CD4-positive, CD25-positive, alpha-beta regulatory T cell (primary cell): ENCODE results near the gene TPCN2. TPM values are rescaled to one million over a fixed set of nuclear protein-coding genes. Genes with fewer than 3 reads are reported as not detected.
"Not testable (repeated sequence)": the region's sequence is repeated elsewhere in the genome, so short reads cannot be mapped to it uniquely, and the experiment has no call there.

ENCODE experiments used
- ATAC-seq, 2 donors: fragments of 150-1000 bp; cut with Tn5 transposase; one replicate each; pipeline ENCODE4 v1.10.0; 2021; ENCODE audit warnings: low read depth in 2 of 2, moderate number of reproducible peaks in 2 of 2, moderate library complexity in 1 of 2
- DNase-seq, 3 donors: peaks; one replicate each; pipeline versions ENCODE4 v3.0.0 to v3.0.0-alpha.2; 2012 to 2022; ENCODE audit warnings: mixed read lengths in 1 of 3
- H3K27ac ChIP-seq: one replicate; pipeline ENCODE4 v1.7.0; 2013; ENCODE audit warnings: mild to moderate bottlenecking, low read length; ENCODE audit not compliant: insufficient read depth, poor library complexity, severe bottlenecking
- H3K27me3 ChIP-seq: one replicate; pipeline ENCODE4 v1.7.0; 2013; ENCODE audit warnings: low read length; ENCODE audit not compliant: control insufficient read depth, insufficient read depth
- H3K36me3 ChIP-seq: one replicate; pipeline ENCODE4 v1.7.0; 2013; ENCODE audit warnings: mild to moderate bottlenecking, low read length, moderate library complexity; ENCODE audit not compliant: control insufficient read depth, insufficient read depth
- H3K4me1 ChIP-seq: 2 replicates; pipeline ENCODE4 v1.7.0; 2013; ENCODE audit warnings: mild to moderate bottlenecking, low read length; ENCODE audit not compliant: insufficient read depth, control insufficient read depth, poor library complexity, severe bottlenecking
- H3K4me3 ChIP-seq: one replicate; pipeline ENCODE4 v1.7.0; 2013; ENCODE audit warnings: low read depth, mild to moderate bottlenecking, low read length, moderate library complexity
- H3K9me3 ChIP-seq, 2 experiments: 1 replicate in 1 of 2; 2 replicates in 1 of 2; pipeline ENCODE4 v1.7.0; 2013; ENCODE audit warnings: low read length in 2 of 2, mild to moderate bottlenecking in 1 of 2, moderate library complexity in 1 of 2; ENCODE audit not compliant: control insufficient read depth in 2 of 2
- H3K27ac Mint-ChIP-seq, 3 donors: one replicate each; pipeline ENCODE4 v1.8.0; 2020 to 2022; ENCODE audit warnings: mild to moderate bottlenecking in 3 of 3, mixed read lengths in 3 of 3, moderate library complexity in 2 of 3
- H3K27me3 Mint-ChIP-seq: one replicate; pipeline ENCODE4 v1.8.0; 2022; ENCODE audit warnings: mild to moderate bottlenecking, mixed read lengths
- H3K36me3 Mint-ChIP-seq: one replicate; pipeline ENCODE4 v1.8.0; 2020; ENCODE audit warnings: mixed read lengths
- H3K4me1 Mint-ChIP-seq, 4 donors: one replicate each; pipeline ENCODE4 v1.8.0; 2020 to 2022; ENCODE audit warnings: mixed read lengths in 4 of 4, mild to moderate bottlenecking in 1 of 4
- H3K4me3 Mint-ChIP-seq, 4 donors: one replicate each; pipeline ENCODE4 v1.8.0; 2020 to 2022; ENCODE audit warnings: mild to moderate bottlenecking in 4 of 4, mixed read lengths in 4 of 4, moderate library complexity in 3 of 4
- H3K9me3 Mint-ChIP-seq, 7 donors: one replicate each; pipeline ENCODE4 v1.8.0; 2020 to 2022; ENCODE audit warnings: mixed read lengths in 7 of 7, mild to moderate bottlenecking in 3 of 7, moderate library complexity in 2 of 7
- polyA plus RNA-seq, 4 donors: library from polyadenylated mRNA; unstranded; fragments of 300-500 nt; fragmentation: Illumina TruSeq; gene quantifications; one replicate each; pipeline ENCODE4 v1.2.3, GENCODE V29; 2021
- total RNA-seq: library from RNA; stranded (reverse); gene quantifications from one replicate; pipeline ENCODE4 v1.2.3, GENCODE V29; 2022

TPCN2 gene
- total and polyA plus RNA-seq, 5 donors from 2014 or later, result 5.9 to 20.5 (median 6.6) TPM

DNA sequence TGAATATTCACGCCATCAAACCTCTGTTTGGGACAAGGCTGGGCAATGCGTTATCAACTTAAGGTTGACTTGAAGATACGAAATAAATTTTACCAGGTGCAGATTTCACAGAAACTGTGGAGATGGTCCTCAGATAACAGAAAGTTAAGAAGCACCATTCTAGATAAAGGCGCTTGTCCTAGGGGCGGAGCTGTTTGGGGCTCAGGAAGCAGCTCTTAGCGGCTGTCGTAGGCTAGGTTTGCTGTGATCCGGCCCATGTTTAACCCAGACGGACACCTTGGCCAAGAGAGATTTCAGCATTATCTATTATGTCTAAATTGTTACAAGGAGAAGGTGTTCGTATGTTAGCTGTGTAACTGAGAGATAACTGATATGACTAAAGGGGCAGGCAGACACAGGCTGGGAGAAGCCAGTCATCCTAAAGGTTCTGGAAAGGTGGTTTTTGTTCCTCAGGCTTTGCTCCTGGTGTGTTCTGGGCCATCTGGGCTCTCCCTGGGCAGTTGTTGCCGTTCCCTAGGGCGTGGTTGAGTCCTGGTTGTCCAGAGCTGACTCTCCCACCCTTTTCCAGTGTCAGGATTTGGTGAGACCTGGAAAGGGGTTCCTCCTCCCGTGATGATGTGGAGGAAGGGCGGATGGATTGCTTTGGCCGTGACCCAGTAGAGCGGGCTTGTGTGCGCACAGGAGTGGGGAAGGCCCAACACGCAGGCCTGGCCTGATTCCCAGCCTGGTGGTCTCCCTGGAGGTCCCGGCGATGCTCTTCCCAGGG is 25.8 kb downstream of the TPCN2 start:
- H3K9me3 Mint-ChIP-seq, result no peaks in the 10 kb centered on the region
- ATAC-seq (no peak), DNase-seq (no peak)
- H3K27ac Mint-ChIP-seq, result peak overlapping the region in 1 of 3 donors; percentile 31
- H3K9me3 ChIP-seq, result no peaks in the 10 kb centered on the region
- peaks cover 4% of the 10 kb centered on the region for H3K4me1 ChIP-seq
- no peaks in the 10 kb centered on the region for H3K27me3 ChIP-seq
- peaks cover 5% of the 10 kb centered on the region for H3K36me3 ChIP-seq
- H3K27ac ChIP-seq, result no peak overlapping the region
- peaks cover 12% of the 10 kb centered on the region for H3K36me3 Mint-ChIP-seq
- no peak overlapping the region for H3K4me3 ChIP-seq
- peaks cover 0 to 13% (median 5%) of the 10 kb centered on the region in 4 donors for H3K4me1 Mint-ChIP-seq
- H3K4me3 Mint-ChIP-seq, result no peak overlapping the region
- no peaks in the 10 kb centered on the region for H3K27me3 Mint-ChIP-seq

DNA sequence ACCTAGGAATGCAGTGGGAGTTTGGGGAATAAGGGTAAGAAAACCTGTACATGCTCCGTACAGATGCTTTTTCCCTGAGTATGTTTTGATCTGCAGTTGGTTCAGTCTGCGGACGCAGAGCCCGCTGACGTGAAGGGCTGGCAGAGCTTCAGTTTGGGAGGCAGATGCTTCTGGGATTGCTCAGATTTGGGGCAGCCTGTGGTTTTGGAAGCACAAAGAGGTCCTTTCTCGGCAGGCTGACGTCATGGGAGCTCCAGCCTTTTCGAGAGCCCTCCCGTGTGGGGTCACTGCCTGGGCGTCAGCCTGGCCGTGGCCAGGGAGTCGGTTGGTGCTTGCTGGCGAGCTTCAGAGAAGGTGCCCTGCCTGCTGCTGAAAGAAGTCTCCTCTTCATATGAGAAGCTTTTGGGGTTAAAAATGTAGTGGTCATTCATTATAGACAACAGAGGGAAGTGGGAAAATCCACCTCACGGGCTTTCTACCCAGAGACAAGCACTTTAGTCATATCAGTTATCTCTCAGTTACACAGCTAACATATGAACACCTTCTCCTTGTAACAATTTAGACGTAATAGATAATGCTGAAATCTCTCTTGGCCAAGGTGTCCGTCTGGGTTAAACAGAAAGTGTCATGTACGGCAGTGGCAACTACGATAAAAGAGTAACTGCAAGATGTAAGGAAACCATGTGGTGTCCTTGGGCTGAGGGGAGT is 26.8 kb downstream of the TPCN2 start:
- Histone ChIP-seq H3K9me3 (no peaks in the 10 kb centered on the region), H3K36me3 (peaks cover 5% of the 10 kb centered on the region)
- no peak overlapping the region for H3K4me3 Mint-ChIP-seq

DNA sequence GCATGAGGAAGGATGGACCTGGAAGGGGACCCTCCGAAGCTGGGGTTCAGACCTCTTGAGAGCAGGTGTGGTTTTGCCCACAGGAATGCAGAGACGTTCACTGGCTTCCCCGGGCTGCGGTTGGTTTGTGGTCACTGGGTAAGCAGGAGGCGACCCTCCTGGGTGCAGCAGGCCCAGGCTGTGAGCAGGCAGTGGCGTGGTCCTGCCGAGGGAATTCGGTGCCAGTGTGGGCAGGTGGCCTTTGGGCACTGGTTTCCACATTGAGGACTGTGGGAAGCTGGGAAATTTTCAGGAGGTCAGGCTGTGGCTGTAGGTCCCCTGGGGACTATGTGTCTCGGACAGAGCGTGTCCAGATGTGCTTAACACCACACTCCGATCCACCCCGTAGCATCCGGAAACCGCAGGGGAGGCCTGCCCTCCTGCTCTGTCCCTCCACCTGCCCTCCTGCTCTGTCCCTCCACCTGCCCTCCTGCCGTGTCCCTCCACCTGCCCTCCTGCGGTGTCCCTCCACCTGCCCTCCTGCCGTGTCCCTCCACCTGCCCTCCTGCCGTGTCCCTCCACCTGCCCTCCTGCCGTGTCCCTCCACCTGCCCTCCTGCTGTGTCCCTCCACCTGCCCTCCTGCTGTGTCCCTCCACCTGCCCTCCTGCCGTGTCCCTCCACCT is 27.5 kb downstream of the TPCN2 start:
- no peak overlapping the region for H3K4me3 ChIP-seq
- Mint-ChIP-seq H3K4me1 (peaks cover 0 to 23% (median 11%) of the 10 kb centered on the region in 4 donors), H3K4me3 (no peak overlapping the region), H3K9me3 (no peaks in the 10 kb centered on the region), H3K36me3 (peaks cover 6% of the 10 kb centered on the region), H3K27ac (peak overlapping the region in 2 of 3 donors; percentile 75 to 76), H3K27me3 (no peaks in the 10 kb centered on the region)
- H3K9me3 ChIP-seq, result no peaks in the 10 kb centered on the region
- peaks cover 5% of the 10 kb centered on the region for H3K36me3 ChIP-seq
- no peaks in the 10 kb centered on the region for H3K27me3 ChIP-seq
- H3K27ac ChIP-seq, result no peak overlapping the region
- ATAC-seq, result no peak
- no peak for DNase-seq
- H3K4me1 ChIP-seq, result peaks cover 21% of the 10 kb centered on the region

More for the DNA sequence above, 26.8 kb downstream of the TPCN2 start:
- DNase-seq, result no peak
- Histone ChIP-seq H3K27me3 (no peaks in the 10 kb centered on the region), H3K4me3 (no peak overlapping the region), H3K4me1 (peaks cover 14% of the 10 kb centered on the region), H3K27ac (no peak overlapping the region)
- Mint-ChIP-seq H3K27ac (peak overlapping the region in 2 of 3 donors; percentile 75 to 76), H3K36me3 (peaks cover 8% of the 10 kb centered on the region), H3K4me1 (peaks cover 0 to 20% (median 9%) of the 10 kb centered on the region in 4 donors), H3K27me3 (no peaks in the 10 kb centered on the region), H3K9me3 (no peaks in the 10 kb centered on the region)
- ATAC-seq, result no peak

DNA sequence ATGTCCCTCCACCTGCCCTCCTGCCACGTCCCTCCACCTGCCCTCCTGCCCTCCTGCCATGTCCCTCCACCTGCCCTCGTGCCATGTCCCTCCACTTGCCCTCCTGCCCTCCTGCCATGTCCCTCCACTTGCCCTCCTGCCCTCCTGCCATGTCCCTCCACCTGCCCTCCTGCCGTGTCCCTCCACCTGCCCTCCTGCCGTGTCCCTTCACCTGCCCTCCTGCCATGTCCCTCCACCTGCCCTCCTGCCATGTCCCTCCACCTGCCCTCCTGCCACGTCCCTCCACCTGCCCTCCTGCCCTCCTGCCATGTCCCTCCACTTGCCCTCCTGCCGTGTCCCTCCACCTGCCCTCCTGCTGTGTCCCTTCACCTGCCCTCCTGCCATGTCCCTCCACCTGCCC is 28.2 kb downstream of the TPCN2 start:
- not testable (repeated sequence) for ATAC-seq

GRCh38 chr11:69078508-69078907 is 29.8 kb downstream of the TPCN2 start:
- Mint-ChIP-seq H3K4me1 (peaks cover 0 to 30% (median 13%) of the 10 kb centered on the region in 4 donors), H3K27ac (no peak overlapping the region), H3K27me3 (no peaks in the 10 kb centered on the region), H3K9me3 (no peaks in the 10 kb centered on the region), H3K4me3 (no peak overlapping the region), H3K36me3 (peaks cover 11% of the 10 kb centered on the region)
- Histone ChIP-seq H3K36me3 (peaks cover 5% of the 10 kb centered on the region), H3K4me3 (no peak overlapping the region), H3K4me1 (peaks cover 22% of the 10 kb centered on the region), H3K27me3 (no peaks in the 10 kb centered on the region), H3K9me3 (no peaks in the 10 kb centered on the region), H3K27ac (no peak overlapping the region)
- ATAC-seq (no peak), DNase-seq (no peak)

More for the DNA sequence above, 28.2 kb downstream of the TPCN2 start:
- H3K36me3 Mint-ChIP-seq, H3K27me3 Mint-ChIP-seq, H3K36me3 ChIP-seq, H3K9me3 Mint-ChIP-seq, H3K4me3 ChIP-seq, H3K4me3 Mint-ChIP-seq, DNase-seq, H3K27ac Mint-ChIP-seq, H3K27me3 ChIP-seq, H3K9me3 ChIP-seq, H3K27ac ChIP-seq: not testable (repeated sequence)
- peaks cover 0 to 27% (median 11%) of the 10 kb centered on the region in 4 donors for H3K4me1 Mint-ChIP-seq
- peaks cover 22% of the 10 kb centered on the region for H3K4me1 ChIP-seq

GRCh38 chr11:69078930-69079605 is 30.3 kb downstream of the TPCN2 start:
- Histone ChIP-seq H3K27me3 (no peaks in the 10 kb centered on the region), H3K4me1 (peaks cover 22% of the 10 kb centered on the region), H3K36me3 (peaks cover 9% of the 10 kb centered on the region), H3K27ac (no peak overlapping the region), H3K9me3 (no peaks in the 10 kb centered on the region), H3K4me3 (no peak overlapping the region)
- ATAC-seq (no peak), DNase-seq (no peak)
- peaks cover 12% of the 10 kb centered on the region for H3K36me3 Mint-ChIP-seq
- H3K4me3 Mint-ChIP-seq, result no peak overlapping the region
- H3K4me1 Mint-ChIP-seq, result peaks cover 0 to 27% (median 13%) of the 10 kb centered on the region in 4 donors
- peak overlapping the region in 2 of 3 donors; percentile 76 for H3K27ac Mint-ChIP-seq
- no peaks in the 10 kb centered on the region for H3K9me3 Mint-ChIP-seq
- no peaks in the 10 kb centered on the region for H3K27me3 Mint-ChIP-seq

DNA sequence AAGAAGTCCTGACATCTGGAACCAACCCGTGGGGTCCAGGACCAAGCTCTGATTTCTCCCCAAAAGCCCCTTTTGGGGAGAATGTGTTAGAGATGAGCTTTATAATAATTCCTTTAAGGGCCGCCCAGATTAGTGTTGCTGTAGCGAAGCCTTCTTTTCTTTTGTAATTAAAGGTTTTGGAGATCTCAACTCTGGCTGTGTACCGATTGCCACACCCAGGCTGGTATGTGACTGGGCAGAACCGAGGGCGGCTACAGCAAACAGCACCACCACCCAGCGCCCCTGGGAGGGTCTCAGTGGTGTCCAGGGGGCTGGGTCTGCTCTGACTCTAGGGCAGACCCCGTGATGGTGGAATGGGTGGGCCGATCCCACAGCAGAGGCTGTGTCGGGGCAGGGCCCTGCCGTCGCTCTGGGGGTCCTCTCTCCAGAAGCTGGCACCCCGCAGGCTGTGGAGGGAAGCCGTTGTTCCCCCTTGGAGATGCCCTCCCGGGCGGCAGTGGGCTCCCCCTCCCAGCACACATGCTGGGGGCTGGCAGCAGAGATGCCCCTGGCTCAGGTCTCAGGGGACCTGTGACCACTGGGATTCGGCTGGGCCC is 31.0 kb downstream of the TPCN2 start:
- Mint-ChIP-seq H3K36me3 (peaks cover 12% of the 10 kb centered on the region), H3K4me1 (peaks cover 0 to 27% (median 13%) of the 10 kb centered on the region in 4 donors), H3K27ac (peak overlapping the region; percentile 76 to 90 (median 84)), H3K27me3 (no peaks in the 10 kb centered on the region), H3K4me3 (no peak overlapping the region), H3K9me3 (no peaks in the 10 kb centered on the region)
- Histone ChIP-seq H3K36me3 (peaks cover 9% of the 10 kb centered on the region), H3K27me3 (no peaks in the 10 kb centered on the region), H3K27ac (peak overlapping the region; percentile 41), H3K4me1 (peaks cover 22% of the 10 kb centered on the region), H3K9me3 (no peaks in the 10 kb centered on the region), H3K4me3 (no peak overlapping the region)
- DNase-seq, result no peak
- ATAC-seq, result no peak
